Stimulated activated CD8-positive, alpha-beta memory T cell treated with anti-CD3 and anti-CD28 coated beads, Interleukin-15, amount 100 ng/mL, for 1 hour (primary cell): ENCODE results near the gene CDT1.

Experiments
- DNase-seq: peaks from one replicate; pipeline ENCODE4 v3.0.0-alpha.2; 2020; ENCODE audit warnings: low read depth

The CDT1 gene

GRCh38 chr16:88836791-88837190 is 33.2 kb downstream of the CDT1 start:
- no peak for DNase-seq

- no peak for DNase-seq
Measured at GRCh38 chr16:88837806-88838205, 34.2 kb downstream of the CDT1 start.

GRCh38 chr16:88838566-88838965 is 35.0 kb downstream of the CDT1 start:
- DNase-seq: no peak

- no peak for DNase-seq
Measured at GRCh38 chr16:88839026-88839529, 35.5 kb downstream of the CDT1 start.

GRCh38 chr16:88839745-88840599 is 36.4 kb downstream of the CDT1 start:
- DNase-seq: no peak

- DNase-seq: no peak
Measured at GRCh38 chr16:88840600-88841215, 37.1 kb downstream of the CDT1 start.

- DNase-seq: no peak
Measured at GRCh38 chr16:88841521-88842307, 38.1 kb downstream of the CDT1 start.

GRCh38 chr16:88842308-88842756 is 38.7 kb downstream of the CDT1 start:
- DNase-seq: no peak

GRCh38 chr16:88842806-88843205 is 39.2 kb downstream of the CDT1 start:
- DNase-seq: no peak

- no peak for DNase-seq
Measured at GRCh38 chr16:88843256-88843655, 39.7 kb downstream of the CDT1 start.

GRCh38 chr16:88844419-88845036 is 40.9 kb downstream of the CDT1 start:
- no peak for DNase-seq

GRCh38 chr16:88846088-88846487 is 42.5 kb downstream of the CDT1 start:
- no peak for DNase-seq

- no peak for DNase-seq
Measured at GRCh38 chr16:88847654-88848053, 44.1 kb downstream of the CDT1 start.

GRCh38 chr16:88848557-88848956 is 45.0 kb downstream of the CDT1 start:
- no peak for DNase-seq

GRCh38 chr16:88850531-88851199 is 47.1 kb downstream of the CDT1 start:
- no peak for DNase-seq

GRCh38 chr16:88851616-88852015 is 48.0 kb downstream of the CDT1 start:
- no peak for DNase-seq

GRCh38 chr16:88853325-88853941 is 49.8 kb downstream of the CDT1 start:
- no peak for DNase-seq

GRCh38 chr16:88854306-88855111 is 50.9 kb downstream of the CDT1 start:
- no peak for DNase-seq

- no peak for DNase-seq
Measured at GRCh38 chr16:88855176-88855575, 51.6 kb downstream of the CDT1 start.

GRCh38 chr16:88855736-88856121 is 52.1 kb downstream of the CDT1 start:
- no peak for DNase-seq
